ENCODE measurements around the gene RPS17. TPM values are rescaled to one million over a fixed set of nuclear protein-coding genes. Genes with fewer than 3 reads are reported as not detected.

Gene RPS17
- total and polyA plus RNA-seq, 8 donors = 751 to 2,243 (median 1,194) TPM

- H3K9me3 ChIP-seq = no peaks in the 10 kb centered on the region
- H3K27ac ChIP-seq = no peak overlapping the region
- no peaks in the 10 kb centered on the region for H3K36me3 ChIP-seq
- 73 to 84% methylated on average over 7 of the region's 7 CpGs for WGBS, 2 donors
- H3K4me1 ChIP-seq = no peaks in the 10 kb centered on the region
- DNase-seq = no peak
- intact Hi-C loops (cut with DNase I) = no loop called here
- no peaks in the 10 kb centered on the region for H3K27me3 ChIP-seq
- FAIRE-seq = no peak
- no peak for TF ChIP-seq CTCF (IDR thresholded peaks at IDR 0.05)
- H3K4me3 ChIP-seq = no peak overlapping the region
- ATAC-seq = no peak
Measured at GRCh38 chr15:82556315-82557035, 16.2 kb upstream of the RPS17 start.

- DNase-seq (no peak), ATAC-seq (no peak), FAIRE-seq (no peak)
- H3K4me1 ChIP-seq = no peaks in the 10 kb centered on the region
- intact Hi-C loops (cut with DNase I) = no loop called here
- no peaks in the 10 kb centered on the region for H3K27me3 ChIP-seq
- TF ChIP-seq CTCF (IDR thresholded peaks at IDR 0.05) = no peak
- H3K36me3 ChIP-seq = no peaks in the 10 kb centered on the region
- no peak overlapping the region for H3K27ac ChIP-seq
- no peak overlapping the region for H3K4me3 ChIP-seq
- H3K9me3 ChIP-seq = no peaks in the 10 kb centered on the region
- 87 to 94% methylated on average over 2 of the region's 2 CpGs for WGBS, 2 donors
Measured at GRCh38 chr15:82554849-82555248, 14.6 kb upstream of the RPS17 start.

- H3K27me3 ChIP-seq = no peaks in the 10 kb centered on the region
Measured at GRCh38 chr15:82554351-82554750, 14.1 kb upstream of the RPS17 start.

GRCh38 chr15:82553846-82554245 is 13.6 kb upstream of the RPS17 start:
- 75 to 87% methylated on average over 1 of the region's 1 CpG for WGBS, 2 donors
- Histone ChIP-seq H3K9me3 (no peaks in the 10 kb centered on the region), H3K27ac (no peak overlapping the region), H3K4me1 (no peaks in the 10 kb centered on the region), H3K36me3 (no peaks in the 10 kb centered on the region), H3K27me3 (no peaks in the 10 kb centered on the region), H3K4me3 (no peak overlapping the region)
- DNase-seq = no peak
- no peak for ATAC-seq
- intact Hi-C loops (cut with DNase I) = no loop called here
- FAIRE-seq = no peak
- no peak for TF ChIP-seq CTCF (IDR thresholded peaks at IDR 0.05)

More at GRCh38 chr15:82554351-82554750, 14.1 kb upstream of the RPS17 start:
- no peaks in the 10 kb centered on the region for H3K36me3 ChIP-seq
- WGBS, 2 donors = 84 to 89% methylated on average over 1 of the region's 1 CpG
- FAIRE-seq (no peak), DNase-seq (no peak), ATAC-seq (no peak)
- intact Hi-C loops (cut with DNase I) = no loop called here
- TF ChIP-seq CTCF (IDR thresholded peaks at IDR 0.05) = no peak
- H3K27ac ChIP-seq = no peak overlapping the region
- no peak overlapping the region for H3K4me3 ChIP-seq
- no peaks in the 10 kb centered on the region for H3K9me3 ChIP-seq
- no peaks in the 10 kb centered on the region for H3K4me1 ChIP-seq

- ATAC-seq = no peak
- Histone ChIP-seq H3K27ac (no peak overlapping the region), H3K4me1 (no peaks in the 10 kb centered on the region), H3K27me3 (no peaks in the 10 kb centered on the region), H3K9me3 (no peaks in the 10 kb centered on the region), H3K36me3 (no peaks in the 10 kb centered on the region), H3K4me3 (no peak overlapping the region)
- intact Hi-C loops (cut with DNase I) = no loop called here
- WGBS, 2 donors = 59 to 72% methylated on average over 2 of the region's 2 CpGs
- no peak for DNase-seq
- FAIRE-seq = no peak
- TF ChIP-seq CTCF (IDR thresholded peaks at IDR 0.05) = no peak
Measured at GRCh38 chr15:82552861-82553260, 12.6 kb upstream of the RPS17 start.
